GM12874 (cell line): ENCODE results near the gene CDKN1C.

ENCODE experiments used
- TF ChIP-seq, protein P1 (sequence below): IDR thresholded peaks from 2 replicates; pipeline ENCODE4 v1.5.1; 2011; ENCODE audit warnings: low read depth, mild to moderate bottlenecking, control low read depth, low read length, moderate library complexity; ENCODE audit not compliant: insufficient read depth

CDKN1C gene

GRCh38 chr11:2921261-2921660 is 35.7 kb upstream of the CDKN1C start:
- TF ChIP-seq, protein P1, sequence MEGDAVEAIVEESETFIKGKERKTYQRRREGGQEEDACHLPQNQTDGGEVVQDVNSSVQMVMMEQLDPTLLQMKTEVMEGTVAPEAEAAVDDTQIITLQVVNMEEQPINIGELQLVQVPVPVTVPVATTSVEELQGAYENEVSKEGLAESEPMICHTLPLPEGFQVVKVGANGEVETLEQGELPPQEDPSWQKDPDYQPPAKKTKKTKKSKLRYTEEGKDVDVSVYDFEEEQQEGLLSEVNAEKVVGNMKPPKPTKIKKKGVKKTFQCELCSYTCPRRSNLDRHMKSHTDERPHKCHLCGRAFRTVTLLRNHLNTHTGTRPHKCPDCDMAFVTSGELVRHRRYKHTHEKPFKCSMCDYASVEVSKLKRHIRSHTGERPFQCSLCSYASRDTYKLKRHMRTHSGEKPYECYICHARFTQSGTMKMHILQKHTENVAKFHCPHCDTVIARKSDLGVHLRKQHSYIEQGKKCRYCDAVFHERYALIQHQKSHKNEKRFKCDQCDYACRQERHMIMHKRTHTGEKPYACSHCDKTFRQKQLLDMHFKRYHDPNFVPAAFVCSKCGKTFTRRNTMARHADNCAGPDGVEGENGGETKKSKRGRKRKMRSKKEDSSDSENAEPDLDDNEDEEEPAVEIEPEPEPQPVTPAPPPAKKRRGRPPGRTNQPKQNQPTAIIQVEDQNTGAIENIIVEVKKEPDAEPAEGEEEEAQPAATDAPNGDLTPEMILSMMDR: no peak

DNA sequence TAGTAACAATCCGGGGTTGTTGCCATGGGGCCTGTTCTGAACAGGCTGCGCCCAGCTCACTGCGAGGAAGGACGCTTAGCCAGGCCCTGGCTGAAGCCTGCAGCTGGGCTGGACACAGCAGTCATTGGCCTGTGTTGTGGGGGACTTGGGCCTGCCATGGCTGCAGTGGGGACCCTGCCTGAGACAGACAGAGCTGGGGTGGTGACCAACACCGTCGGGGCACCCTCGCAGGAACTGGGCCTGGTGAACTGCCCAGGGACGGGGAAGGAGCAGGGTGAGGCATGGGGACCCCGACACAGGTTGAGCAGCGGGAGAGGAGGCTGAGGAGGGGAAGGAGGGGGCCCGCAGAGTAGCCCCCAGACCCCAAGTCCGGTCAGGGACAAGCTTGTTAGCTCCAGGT is 34.8 kb upstream of the CDKN1C start:
- TF ChIP-seq, protein P1: no peak

DNA sequence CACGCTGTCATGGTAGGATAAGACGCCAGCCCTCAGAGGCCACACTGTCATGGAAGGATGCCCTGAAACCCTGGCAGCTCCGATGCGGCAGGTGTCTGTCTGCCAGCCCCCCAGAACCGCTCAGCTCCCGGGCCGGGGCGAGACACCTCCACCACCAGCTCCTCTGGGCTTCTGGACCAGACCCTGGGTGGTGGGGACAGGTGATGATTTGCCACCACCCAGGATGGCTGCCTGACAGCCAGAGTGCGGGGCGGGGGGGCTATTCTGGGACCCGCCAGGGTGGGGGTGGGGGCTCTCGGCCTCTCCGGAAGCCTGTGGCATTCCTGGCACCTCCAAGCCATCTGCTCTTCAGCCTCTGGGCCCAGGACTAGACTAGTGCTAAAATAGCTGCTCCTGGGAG is 34.3 kb upstream of the CDKN1C start:
- TF ChIP-seq, protein P1: no peak

DNA sequence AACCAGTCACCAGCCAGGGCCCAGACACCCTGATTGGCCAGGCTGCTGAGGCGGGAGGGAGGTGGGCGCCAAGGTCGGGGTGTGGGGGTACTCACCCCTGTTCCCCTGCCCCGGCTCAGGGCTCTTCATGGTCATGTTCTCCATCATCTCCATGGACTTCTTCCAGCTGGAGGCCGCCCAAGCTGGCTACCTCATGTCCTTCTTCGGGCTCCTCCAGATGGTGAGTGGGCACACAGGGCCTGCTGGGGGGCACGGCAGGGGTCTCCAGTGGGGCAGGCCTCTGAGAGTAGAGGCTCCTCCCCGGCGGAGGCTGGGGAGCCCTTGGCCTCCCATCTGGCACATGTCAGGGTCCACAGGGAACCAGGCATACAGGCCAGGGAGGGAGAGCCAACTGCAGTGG is 33.6 kb upstream of the CDKN1C start:
- TF ChIP-seq, protein P1: no peak

DNA sequence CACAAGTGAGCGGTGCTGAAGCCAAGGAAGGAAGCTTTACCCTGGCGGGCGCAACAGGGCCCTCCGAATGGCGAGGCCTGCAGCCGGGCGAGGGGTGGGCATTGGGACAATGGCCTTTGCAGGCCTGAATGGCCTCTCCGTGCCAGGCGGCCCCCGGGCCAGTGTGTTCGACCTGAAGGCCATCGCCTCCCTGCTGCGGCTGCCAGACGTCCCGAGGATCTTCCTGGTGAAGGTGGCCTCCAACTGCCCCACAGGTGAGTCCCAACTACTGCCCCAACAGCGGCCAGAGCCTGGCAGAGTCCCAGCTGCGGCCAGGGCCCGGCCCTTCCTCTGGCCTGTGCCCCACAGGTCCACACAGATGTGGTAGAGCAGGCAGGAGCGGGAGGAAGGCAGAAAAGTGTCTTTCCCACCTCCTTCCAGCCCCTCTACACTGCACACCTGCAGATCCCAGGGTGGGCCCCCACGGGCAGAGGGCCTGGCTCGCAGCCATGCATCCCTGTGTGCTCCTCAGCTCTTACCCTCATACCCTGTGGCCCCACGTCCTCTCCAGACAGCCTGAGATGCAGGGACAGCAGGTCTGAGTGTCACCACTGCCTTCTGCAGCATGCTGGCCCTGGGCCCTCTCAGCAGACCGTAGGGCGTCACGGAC is 32.4 kb upstream of the CDKN1C start:
- TF ChIP-seq, protein P1: no peak

DNA sequence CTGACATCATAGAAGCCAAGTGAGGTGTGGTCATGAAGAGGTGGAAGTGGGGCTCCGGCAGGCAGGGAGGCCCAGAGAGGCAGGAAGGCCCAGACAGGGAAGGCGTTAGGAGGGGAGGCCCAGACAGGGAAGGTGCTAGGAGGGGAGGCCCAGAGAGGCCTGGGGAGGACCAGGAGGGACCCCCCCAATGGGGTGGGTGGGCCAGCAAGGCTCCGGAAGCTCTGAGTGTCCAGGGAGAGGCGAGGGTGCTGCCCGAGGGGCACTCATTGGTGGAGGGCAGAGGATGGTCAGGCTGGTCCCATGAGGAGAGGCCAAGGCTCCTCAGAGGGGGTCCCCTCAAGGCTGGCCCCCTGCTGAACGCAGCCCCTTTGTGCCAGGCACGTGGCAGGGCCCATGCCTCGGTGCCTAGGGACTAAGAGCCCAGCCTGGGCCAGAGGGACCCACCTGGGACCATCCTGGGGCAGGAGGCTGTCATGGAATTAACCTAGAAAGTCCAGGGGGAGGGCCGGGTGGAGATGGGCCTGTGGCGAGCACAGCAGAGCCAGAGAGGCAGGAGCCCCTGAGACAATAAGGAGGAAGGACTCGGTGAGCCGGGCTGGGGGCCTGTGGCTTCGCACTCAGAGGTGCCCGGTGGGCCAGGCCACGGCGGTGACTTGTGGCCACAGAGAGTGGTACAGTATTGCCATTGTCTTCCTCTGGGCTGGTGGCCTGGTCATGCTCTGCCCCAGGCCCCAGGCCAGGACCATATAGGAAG is 31.5 kb upstream of the CDKN1C start:
- TF ChIP-seq, protein P1: no peak

DNA sequence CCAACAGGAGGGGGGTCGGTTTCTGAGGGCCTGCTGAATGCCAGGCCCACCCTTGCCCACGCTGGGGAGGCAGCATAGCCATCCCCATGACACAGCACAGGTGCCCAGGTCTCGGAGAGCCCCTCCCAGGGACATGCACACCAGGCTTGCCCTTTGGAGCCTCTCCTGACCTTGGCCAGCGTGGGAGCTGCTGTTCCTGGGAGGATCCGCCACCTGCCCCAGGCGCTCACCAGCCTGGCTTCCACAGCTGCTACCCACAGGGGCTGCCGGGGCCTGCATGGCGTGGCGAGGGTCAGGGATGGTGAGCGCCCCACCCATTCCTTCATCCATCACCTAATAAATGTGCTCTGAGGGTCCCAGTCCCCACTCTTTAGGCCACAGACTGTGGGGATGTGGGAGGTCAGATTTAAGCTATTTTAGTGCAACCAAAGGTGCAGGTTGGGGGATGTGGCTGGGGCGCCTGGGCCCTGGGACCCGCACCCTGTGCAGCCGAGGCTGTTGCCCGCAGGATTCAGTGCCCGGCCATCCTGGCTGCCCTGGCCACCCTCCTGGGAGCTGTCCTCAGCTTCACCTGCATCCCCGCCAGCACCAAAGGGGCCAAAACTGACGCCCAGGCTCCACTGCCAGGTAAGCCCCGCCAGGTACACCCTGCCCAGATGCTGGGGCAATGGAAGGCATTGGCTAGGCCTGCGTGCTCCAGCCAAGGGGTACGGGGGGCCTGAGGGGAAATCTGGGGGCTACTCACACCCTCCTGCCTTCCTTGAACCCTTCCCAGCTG is 30.7 kb upstream of the CDKN1C start:
- TF ChIP-seq, protein P1: no peak
